Left lobe of liver (tissue), 2 donors: ENCODE data around the gene RHEB. TPM values are rescaled to one million over a fixed set of nuclear protein-coding genes. Genes with fewer than 3 reads are reported as not detected.
"Not testable (repeated sequence)": the region's sequence is repeated elsewhere in the genome, so short reads cannot be mapped to it uniquely, and the experiment has no call there.

ENCODE experiments used
- ATAC-seq: fragments of 200-7000 bp; cut with Tn5 transposase; one replicate; pipeline ENCODE4 v1.9.1; 2020; ENCODE audit warnings: mild to moderate bottlenecking, moderate library complexity
- DNase-seq: peaks from one replicate; pipeline ENCODE4 v3.0.0-alpha.2; 2020; ENCODE audit warnings: low spot score
- total RNA-seq: library from RNA; stranded (reverse); gene quantifications from one replicate; pipeline ENCODE4 v1.2.1, GENCODE V29; 2021
- donor health status: DM: no; HTN: no; CAD: no; lungs with moderate emphysema.
- donor health status: DM: no; HTN: yes; CAD: no.

RHEB gene
- total RNA-seq, 1 donor from 2014 or later: 34.0 TPM

- DNase-seq, ATAC-seq: not testable (repeated sequence)
These were observed 16.5 kb upstream of the RHEB start for GRCh38 chr7:151536178-151536577.

DNA sequence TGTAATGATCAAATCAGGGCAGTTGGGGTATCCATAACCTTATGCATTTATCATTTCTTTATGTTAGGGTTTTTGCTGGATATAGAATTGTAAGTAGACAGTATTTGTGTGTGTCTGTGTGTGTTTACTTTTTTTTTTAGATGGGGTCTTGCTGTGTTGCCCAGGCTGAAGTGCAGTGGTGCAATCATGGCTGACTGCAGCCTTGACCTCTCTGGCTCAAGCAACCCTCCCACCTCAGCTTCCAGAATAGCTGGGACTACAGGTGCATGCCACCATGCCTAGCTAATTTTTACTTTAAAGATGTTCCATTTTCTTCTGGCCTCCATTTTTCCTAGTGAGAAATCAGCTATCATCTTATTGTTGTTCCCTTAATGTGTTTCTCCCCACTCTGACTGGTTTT is 10.1 kb upstream of the RHEB start:
- ATAC-seq: no peak
- DNase-seq: no peak

DNA sequence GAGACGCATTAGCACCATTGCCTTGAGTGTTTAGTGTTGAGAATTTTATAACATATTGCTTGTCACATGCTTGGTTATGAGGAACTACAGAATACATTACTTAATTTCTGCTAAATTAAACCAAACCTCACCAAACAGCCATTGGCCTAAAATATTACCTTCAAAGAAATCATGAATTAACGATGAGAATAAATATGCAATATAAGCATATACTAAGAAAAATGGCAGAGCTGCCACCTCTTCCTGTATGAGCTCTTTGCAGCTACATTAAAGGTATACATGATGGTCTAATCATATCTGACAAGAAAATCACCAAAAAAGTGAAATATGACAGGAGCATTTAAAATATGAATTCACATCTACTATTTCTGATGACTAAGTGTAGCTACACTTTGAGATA is 5.2 kb upstream of the RHEB start:
- DNase-seq (no peak), ATAC-seq (no peak)

GRCh38 chr7:151524331-151524730 is 4.6 kb upstream of the RHEB start:
- no peak for ATAC-seq
- no peak for DNase-seq

DNA sequence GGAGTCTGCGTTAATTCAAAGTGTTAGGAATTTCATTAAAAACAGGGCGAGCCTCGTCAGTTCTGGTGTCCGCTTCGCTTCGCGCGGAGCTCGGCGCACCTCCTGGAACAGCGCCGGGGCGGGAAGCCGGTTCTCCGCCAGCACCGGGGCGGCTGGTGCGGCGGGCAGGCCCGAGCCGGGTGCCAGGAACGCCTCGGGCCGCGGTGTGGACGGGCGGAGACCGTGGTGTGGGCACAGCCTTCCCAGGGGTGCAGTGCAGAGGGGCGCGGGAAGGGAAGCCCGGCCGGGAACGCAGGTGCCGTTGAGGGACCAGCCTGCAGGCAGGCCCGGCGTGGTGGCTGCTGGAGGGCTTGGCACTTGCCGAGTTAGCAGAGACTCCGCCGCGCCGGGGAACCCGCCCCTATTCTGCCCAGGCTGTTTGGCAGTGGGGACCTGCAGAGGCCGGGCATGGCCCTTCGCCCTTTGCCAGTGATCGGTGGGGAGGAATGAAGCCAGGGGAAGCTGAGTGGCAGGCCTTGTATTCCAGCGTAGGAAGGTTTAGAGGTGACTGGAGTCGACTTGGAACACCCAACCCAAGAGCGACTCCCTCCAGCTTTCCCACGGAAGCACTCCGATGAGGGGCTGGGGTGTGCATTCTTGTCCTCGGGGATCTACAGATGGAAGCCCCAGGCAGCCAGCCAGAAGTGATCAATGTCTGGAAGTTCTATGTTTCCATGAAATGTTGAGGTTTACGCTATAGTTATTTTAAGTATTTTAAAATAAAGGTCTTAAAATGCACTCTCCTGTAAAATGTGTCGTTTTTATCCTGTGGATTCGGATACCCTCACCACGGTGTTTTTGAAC is 945 bp upstream of the RHEB start:
- peak; percentile 89 for DNase-seq
- peak; percentile 61 for ATAC-seq

DNA sequence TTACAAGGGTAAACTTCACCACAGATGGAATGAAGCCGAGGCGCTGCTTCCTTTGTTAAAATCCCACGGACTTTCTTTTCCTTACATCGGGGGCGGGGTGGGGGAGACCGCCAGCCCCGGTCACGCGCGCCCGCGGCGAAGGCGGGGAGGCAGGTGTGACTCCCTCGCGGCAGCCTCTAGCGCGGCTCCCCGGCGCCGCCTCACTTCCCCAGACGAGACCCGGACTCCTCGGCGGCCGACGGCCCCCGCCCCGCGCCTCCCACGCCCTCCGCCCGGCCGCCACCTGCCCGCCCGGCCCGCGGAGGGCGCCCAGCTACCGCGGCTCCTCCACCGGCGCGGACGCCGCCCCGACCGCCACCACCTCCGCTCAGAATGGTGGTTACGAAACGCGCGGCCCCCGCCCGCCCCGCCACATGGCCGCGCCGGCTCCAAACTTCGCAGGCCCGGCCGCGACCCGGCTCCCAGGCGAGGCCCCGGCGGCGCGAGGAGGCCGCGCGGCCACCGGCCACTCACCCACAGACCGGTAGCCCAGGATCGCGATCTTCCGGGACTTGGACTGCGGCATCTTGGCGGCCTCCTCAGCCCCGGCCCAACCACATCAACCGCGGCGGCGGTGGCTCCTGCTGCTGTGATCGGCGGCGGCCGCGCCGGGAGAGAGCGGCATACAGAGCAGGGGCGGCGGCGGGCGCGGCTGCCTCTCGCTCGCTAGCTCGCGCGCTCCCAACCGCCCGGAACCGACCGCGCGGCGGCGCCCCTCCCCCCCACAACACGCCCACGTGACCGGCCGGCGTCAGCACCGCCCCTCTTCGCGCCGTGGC is 539 bp downstream of the RHEB start:
- peak; percentile 78 for ATAC-seq
- DNase-seq: peak; percentile 78

- DNase-seq (peak; percentile 87), ATAC-seq (peak; percentile 49)
These were observed 1.4 kb downstream of the RHEB start for GRCh38 chr7:151518105-151518946.

DNA sequence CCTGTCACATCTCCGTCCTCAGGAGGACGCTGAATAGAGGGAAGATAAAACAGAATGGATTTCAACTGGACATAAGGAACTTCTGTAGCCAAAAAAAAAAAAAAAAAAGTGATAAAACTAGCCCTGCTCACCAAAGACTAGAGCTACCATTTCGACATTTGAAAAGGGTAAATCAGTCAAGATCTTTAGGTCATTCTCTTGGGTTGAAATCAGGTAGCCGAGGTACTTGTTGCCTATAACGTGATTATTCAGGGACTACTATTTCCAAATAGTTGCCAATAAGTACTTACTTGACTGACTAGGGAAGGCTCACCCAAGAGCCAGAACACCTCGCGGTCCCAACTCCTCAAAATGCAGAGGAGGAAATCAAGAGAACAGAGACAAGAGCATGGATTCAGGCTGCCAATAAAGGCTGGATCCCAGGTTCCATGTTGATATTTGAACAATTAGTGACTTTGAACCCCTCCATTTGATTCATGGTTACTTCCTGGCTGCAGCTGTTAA is 2.0 kb downstream of the RHEB start:
- DNase-seq (no peak), ATAC-seq (no peak)

DNA sequence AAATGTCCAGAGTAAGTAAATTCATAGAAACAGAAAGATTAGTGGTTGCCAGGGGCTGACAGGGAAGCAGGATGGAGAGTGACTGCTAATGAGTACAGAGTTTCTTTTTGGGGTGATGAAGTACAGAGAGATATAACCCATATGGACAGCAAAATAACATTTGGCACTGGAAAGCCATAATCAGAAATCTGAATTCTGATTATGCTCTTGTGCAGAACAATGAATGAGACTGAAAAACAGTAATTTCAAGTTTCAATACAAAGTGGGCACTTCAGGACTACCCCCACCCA is 4.5 kb downstream of the RHEB start:
- DNase-seq (no peak), ATAC-seq (no peak)

DNA sequence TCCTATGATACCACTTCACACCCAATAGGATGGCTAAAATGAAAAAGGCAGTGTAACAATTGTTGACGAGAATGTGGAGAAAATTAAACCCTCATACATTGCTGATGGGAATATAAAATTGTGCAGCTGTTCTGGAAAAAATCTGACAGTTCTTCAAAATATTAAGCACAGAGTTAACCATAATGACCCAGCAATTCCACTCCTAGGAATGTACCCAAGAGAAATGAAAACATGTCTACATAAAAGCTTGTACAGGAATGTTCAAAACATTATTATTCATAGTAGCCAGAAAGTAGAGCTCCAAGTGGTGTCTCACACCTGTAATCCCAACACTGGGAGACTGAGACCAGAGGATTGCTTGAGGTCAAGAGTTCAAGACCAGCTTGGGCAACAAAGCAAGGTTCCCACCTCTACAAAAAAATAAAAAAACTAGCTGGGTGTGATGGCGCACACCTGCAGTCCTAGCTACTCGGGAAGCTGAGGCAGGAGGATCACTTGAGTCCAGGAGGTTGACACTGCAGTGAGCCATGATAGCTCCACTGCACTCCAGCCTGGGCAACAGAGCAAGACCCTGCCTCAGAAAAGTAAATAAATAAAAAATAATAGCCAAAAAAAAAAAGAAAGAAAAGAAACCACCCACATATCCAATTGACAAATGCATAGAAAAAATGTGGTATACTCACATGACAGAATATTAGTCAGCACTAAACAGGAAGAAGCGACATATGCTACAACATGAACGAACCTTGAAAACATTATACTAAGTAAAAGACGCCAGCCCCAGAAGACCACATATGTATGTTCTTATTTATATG is 5.0 kb downstream of the RHEB start:
- no peak for ATAC-seq
- no peak for DNase-seq

GRCh38 chr7:151513133-151513532 is 6.6 kb downstream of the RHEB start:
- ATAC-seq (no peak), DNase-seq (no peak)

GRCh38 chr7:151512353-151512752 is 7.3 kb downstream of the RHEB start:
- DNase-seq (no peak), ATAC-seq (peak; percentile 19)

- DNase-seq (no peak), ATAC-seq (no peak)
These were observed 7.7 kb downstream of the RHEB start for GRCh38 chr7:151511946-151512345.

DNA sequence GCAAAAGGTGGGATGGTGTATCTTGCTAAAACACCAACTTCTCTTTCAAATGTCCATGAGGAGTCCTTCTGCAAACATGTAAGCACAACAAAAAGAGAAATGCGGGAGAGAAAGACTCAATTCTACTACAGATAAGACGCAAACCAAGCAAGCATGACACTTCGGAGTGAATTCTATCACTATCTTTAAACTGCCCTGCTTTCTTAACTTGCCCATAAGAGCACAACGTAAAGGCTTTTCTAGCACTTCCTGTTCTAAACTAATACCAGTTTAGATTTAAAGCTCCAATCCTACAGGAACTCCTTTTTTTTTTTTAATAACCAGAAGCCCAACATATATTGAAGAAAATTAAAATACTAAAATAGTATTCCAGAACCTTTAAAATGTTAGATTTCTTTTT is 8.4 kb downstream of the RHEB start:
- DNase-seq (no peak), ATAC-seq (no peak)

DNA sequence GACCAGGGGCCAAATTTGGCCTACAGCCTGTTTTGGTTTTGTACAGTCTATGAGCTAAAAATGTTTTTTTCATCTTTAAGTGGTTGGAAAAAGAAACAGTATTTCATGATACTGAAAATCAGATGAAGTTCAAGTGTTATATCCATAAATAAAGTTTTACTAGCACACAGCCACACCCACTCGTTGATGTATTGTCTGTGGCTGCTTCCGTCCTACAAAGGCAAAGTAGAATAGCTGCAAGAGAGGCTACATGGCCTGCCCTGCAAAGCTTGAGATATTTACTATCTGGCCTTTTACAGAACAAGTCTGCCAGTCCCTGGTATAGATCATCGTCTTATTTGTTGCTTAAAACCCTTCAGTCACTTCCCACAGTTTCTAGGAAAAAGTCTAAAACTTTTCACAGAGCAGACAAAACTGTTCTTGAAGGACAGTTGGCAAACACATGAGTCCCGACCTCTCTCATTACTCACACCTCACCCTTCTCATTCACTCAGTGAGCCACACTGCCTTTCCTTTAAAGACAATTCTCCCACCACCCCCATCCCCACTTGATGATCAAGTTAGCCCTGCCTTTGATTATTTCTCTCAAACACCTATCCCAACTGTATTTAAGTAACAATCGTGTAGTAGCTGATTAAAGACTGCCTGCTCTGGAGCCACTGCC is 9.9 kb downstream of the RHEB start:
- no peak for ATAC-seq
- DNase-seq: no peak

DNA sequence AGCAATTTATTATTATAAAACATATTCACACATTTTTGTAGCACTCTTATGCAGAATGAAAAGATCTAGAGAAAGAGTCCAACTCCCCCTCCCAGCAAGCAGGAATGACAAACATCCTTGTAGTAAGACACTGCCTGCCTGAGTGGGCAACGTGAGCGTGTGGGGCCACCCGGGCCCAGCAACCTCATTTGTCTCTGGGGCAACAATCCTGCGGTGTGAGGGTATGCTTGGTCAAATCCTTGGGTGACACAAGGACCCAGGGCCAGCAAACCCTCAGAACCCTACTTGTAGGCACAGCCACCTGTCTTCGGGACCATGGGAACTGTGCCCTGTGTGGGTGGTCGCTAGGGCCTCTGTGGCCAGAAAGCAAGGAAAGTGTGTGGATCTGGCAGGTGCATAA is 10.7 kb downstream of the RHEB start:
- no peak for ATAC-seq
- DNase-seq: no peak

GRCh38 chr7:151507806-151508205 is 11.9 kb downstream of the RHEB start:
- no peak for DNase-seq
- no peak for ATAC-seq

DNA sequence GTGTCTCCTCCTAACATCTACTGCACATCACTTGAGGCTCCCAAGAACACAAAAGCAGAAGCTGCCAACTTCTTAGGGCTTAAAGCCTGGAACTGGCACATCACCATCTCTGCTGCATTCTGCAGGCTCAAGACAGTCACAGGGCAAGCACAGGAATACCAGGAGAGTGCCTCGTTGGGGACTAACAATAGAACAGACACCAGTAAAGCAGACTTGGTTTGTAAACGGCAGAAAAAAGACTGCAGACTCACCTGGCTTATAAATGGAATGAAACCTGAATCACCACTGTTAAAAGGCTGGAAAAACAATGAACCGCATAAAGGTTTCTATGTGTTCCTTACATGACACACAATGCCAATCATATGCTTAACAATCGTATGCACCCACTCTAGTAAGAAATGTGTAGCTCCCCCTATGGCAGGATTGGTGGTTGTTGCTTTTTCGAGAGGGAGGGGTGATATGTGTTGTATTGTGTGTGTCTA is 12.8 kb downstream of the RHEB start:
- ATAC-seq (no peak), DNase-seq (no peak)

DNA sequence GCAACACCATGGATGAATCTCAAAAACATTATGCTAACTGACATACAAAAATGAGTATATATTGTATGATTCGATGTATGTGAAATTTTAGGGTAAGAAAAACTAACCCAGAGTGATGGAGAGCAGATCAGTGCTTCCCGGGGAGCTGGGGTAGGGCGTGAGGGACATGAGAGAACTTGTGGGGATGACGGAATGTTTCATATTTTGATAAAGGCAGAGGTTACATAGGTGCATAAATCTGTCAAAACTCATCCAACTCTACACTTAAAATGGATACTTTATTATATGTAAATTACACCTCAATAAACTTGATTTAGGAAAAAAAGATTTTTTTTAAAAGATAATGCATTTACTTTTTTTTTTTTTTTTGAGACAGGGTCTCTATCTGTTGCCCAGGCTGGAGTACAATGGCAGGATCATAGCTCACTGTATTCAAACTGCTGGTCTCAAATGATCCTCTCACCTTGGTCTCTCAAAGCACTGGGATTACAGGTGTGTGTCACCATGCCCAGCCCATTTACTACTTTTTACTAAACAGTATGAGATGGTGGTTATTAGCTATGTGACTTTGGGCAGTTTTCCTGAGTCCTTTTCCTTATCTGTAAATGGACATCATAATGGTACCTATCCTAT is 13.7 kb downstream of the RHEB start:
- DNase-seq: no peak
- ATAC-seq: no peak
